Right cardiac atrium (tissue), 5 donors: Measurements from ENCODE around the gene CMKLR1. TPM values are rescaled to one million over a fixed set of nuclear protein-coding genes. Genes with fewer than 3 reads are reported as not detected.

Source experiments
- ATAC-seq, 2 donors: fragments of 200-7000 bp; cut with Tn5 transposase; one replicate each; pipeline versions ENCODE4 v1.8.0 to v1.9.1; 2020; ENCODE audit warnings: moderate library complexity in 2 of 2, mild to moderate bottlenecking in 1 of 2
- DNase-seq, 3 donors: peaks; one replicate each; pipeline ENCODE4 v3.0.0-alpha.2; 2020
- H3K27ac ChIP-seq: one replicate; pipeline ENCODE4 v1.5.1; 2013; ENCODE audit warnings: mild to moderate bottlenecking, low read length, control low read depth, moderate library complexity
- H3K27me3 ChIP-seq: one replicate; pipeline ENCODE4 v1.6.1; 2013; ENCODE audit not compliant: control insufficient read depth, insufficient read depth
- H3K4me1 ChIP-seq: one replicate; pipeline ENCODE4 v1.6.1; 2013; ENCODE audit warnings: low read length; ENCODE audit not compliant: control insufficient read depth, insufficient read depth
- H3K4me3 ChIP-seq: one replicate; pipeline ENCODE4 v1.5.1; 2013; ENCODE audit warnings: low read length, control low read depth
- H3K9me3 ChIP-seq: one replicate; pipeline ENCODE4 v1.6.1; 2013; ENCODE audit warnings: low read length; ENCODE audit not compliant: control insufficient read depth
- WGBS: extraction: QIAGEN DNeasy Blood & Tissue Kit; methylation state at CpG from one replicate; pipeline ENCODE4 v1.1.7; 2013; 5-methylcytosine and 5-hydroxymethylcytosine counted together
- intact Hi-C, 4 donors: fragments of 100-400 bp; cut with DNase I; formaldehyde crosslinking; loops; one replicate each; pipeline versions ENCODE4 v1.11.0 to v1.14.0; 2022 to 2023
- polyA plus RNA-seq: library from polyadenylated mRNA; stranded (reverse); fragments of 200-250 nt; gene quantifications from one replicate; pipeline ENCODE4 v1.2.3, GENCODE V29; 2013
- total RNA-seq, 4 donors: library from RNA; stranded (reverse); fragmentation: NEBNext Ultra II Directional; extraction: Animal tissue kit (Norgen Biotek cat#: 25700); gene quantifications; one replicate each; pipeline ENCODE4 v1.2.1, GENCODE V29; 2021
- donor health status: healthy with polysubstance abuse.
- donor health status: DM: no; HTN: yes; CAD: no.
- donor health status: DM: no; HTN: no; CAD: no.
- donor health status: DM: no; HTN: yes; CAD: no; lungs with severe emphysema.
- donor health status: DM: yes; HTN: yes; CAD: no.

Gene CMKLR1
- total and polyA plus RNA-seq, 5 donors, result 1.6 to 17.9 (median 7.8) TPM

DNA sequence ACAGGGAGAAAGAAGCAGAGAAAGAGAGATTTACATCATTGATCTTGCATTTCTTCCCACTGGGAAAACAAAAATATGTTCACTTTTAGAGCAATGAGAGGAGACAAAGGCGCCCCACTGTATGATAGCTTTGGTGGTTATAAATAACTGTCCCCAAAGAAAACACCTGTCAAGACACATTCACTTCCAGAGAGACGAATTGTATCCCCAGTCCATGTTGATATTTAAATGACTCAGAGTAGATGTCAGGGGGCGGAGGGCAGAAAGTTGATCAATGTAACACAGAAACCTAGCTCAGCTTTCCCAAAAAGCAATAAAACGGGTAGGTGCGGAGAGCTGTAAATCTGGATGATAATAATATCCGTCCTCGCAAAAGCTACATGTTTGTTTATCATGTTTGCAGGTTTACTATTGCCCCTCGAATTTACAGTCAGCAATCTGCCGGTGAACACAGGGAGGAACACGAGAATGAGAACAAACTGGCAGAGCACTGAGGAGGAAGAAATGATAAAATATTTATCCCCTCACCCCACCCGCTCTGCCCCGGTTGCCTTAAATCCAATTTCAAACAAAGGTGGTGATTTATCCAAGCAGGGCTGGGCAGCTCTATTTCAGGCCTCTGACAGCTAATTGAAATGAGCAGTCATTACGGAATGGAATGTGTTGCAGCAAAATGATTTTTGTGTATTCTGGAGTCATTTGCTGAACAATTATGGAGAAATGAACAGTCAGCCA, 84.4 kb downstream of the CMKLR1 start:
- Histone ChIP-seq H3K4me1 (no peaks in the 10 kb centered on the region), H3K27ac (no peak overlapping the region), H3K9me3 (no peaks in the 10 kb centered on the region), H3K4me3 (no peak overlapping the region), H3K27me3 (no peaks in the 10 kb centered on the region)
- intact Hi-C loops, result no loop called here
- no peak for DNase-seq
- 72% methylated on average over 13 of the region's 13 CpGs for WGBS
- no peak for ATAC-seq

DNA sequence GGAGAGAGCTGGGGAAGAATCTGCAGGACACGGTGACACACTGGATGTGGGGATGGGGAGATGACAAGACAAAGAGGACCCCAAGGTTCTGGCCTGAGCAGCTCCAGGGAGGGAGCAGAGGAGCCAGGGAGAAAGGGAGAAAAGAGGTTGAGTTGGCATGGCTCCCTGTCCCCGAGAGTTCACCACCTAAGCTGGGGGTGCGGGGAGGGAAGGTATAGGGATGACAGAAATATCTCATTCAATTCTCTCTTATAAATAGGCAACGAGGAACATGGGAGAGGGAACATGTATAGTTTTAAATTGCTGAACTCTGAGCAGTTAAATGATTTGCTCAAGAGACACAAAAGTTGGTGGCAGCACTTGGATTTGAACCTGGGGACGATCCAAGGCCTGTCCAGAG, 85.1 kb downstream of the CMKLR1 start:
- ATAC-seq (no peak), DNase-seq (no peak)
- no peaks in the 10 kb centered on the region for H3K27me3 ChIP-seq
- 58% methylated on average over 5 of the region's 5 CpGs for WGBS
- H3K4me3 ChIP-seq, result no peak overlapping the region
- H3K4me1 ChIP-seq, result no peaks in the 10 kb centered on the region
- H3K27ac ChIP-seq, result no peak overlapping the region
- H3K9me3 ChIP-seq, result no peaks in the 10 kb centered on the region
- intact Hi-C loops, result no loop called here

DNA sequence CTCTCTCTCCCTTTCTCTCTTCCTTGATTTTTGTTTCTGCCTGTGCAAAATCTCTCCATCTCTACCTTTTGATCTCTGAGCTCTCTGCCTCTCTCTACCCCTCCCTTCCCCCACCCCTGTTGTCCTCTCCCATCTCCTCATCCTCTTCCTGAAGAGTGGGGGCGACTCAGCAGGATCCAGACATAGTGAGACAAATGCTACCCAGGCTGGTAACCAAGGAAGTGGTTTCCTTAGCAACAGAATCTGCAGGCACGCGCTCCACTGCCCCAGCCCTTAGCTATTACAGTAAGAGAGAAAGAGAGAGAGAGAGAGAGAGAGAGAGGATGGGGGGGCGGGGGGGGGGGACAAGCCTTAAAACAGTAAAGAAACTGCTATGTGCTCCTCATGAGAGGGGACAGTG, 85.6 kb downstream of the CMKLR1 start:
- no peak for ATAC-seq
- Histone ChIP-seq H3K4me1 (no peaks in the 10 kb centered on the region), H3K27me3 (no peaks in the 10 kb centered on the region), H3K4me3 (no peak overlapping the region), H3K9me3 (no peaks in the 10 kb centered on the region), H3K27ac (no peak overlapping the region)
- WGBS, result 1% methylated on average over 4 of the region's 4 CpGs
- intact Hi-C loops, result no loop called here
- no peak for DNase-seq

DNA sequence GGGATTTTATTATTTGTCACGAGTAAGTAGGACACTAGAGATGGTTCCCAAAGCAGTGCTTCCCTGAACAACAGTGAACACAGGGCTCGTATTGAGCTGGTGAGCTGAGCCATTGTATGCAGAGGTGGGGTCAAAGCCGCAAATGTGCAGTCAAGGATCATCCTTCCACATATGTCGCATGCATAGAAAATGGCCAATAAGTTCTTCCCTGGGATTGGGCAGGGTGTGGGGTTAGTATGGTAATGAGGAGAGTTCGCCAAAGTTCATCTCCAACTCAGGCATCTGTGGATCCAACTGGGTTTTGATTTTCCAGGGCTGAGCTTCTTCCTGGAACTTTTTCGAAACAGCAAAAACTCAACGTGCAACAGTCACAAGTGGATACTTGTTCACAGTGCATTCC, 86.6 kb downstream of the CMKLR1 start:
- DNase-seq, result no peak
- Histone ChIP-seq H3K4me3 (no peak overlapping the region), H3K9me3 (no peaks in the 10 kb centered on the region), H3K4me1 (no peaks in the 10 kb centered on the region), H3K27ac (no peak overlapping the region), H3K27me3 (no peaks in the 10 kb centered on the region)
- WGBS, result 88% methylated on average over 7 of the region's 7 CpGs
- no peak for ATAC-seq
- intact Hi-C loops, result no loop called here

DNA sequence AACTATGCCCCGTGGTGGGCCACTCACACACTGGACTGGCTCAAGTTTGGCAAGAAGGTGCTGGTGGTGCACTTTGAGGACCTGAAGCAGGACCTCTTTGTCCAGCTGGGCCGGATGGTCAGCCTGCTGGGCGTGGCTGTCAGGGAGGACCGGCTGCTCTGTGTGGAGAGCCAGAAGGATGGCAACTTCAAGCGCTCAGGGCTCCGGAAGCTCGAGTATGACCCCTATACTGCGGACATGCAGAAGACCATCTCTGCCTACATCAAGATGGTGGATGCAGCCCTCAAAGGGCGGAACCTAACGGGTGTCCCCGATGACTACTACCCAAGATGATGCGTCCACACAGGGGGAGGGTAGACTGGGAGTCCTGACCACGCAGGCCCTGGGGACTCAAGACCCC, 91.1 kb downstream of the CMKLR1 start:
- no peak for DNase-seq
- intact Hi-C loops, result no loop called here
- ATAC-seq, result no peak
- Histone ChIP-seq H3K9me3 (no peaks in the 10 kb centered on the region), H3K4me1 (no peaks in the 10 kb centered on the region), H3K4me3 (no peak overlapping the region), H3K27ac (no peak overlapping the region), H3K27me3 (no peaks in the 10 kb centered on the region)
- WGBS, result 88% methylated on average over 13 of the region's 13 CpGs

DNA sequence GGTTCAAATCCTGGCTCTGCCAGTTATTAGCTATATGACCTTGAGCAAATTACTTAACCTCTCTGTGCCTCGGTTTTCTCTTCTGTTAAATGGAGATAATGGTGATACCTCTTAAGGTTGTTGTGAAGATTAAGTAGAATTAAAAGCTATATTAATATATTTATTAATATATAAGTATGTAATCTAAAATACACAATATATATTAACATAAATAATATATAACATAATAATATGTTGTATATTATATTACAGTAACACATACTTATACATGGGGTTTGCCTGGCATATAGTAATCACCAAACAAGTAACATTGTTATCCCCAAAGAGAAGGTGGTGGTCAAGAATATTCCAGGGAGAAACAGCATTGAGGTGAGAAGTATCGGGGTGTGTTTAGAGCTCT, 92.0 kb downstream of the CMKLR1 start:
- DNase-seq (no peak), ATAC-seq (no peak)
- Histone ChIP-seq H3K4me3 (no peak overlapping the region), H3K27me3 (no peaks in the 10 kb centered on the region), H3K27ac (no peak overlapping the region), H3K9me3 (no peaks in the 10 kb centered on the region), H3K4me1 (no peaks in the 10 kb centered on the region)
- 80% methylated on average over 2 of the region's 2 CpGs for WGBS
- intact Hi-C loops, result no loop called here

DNA sequence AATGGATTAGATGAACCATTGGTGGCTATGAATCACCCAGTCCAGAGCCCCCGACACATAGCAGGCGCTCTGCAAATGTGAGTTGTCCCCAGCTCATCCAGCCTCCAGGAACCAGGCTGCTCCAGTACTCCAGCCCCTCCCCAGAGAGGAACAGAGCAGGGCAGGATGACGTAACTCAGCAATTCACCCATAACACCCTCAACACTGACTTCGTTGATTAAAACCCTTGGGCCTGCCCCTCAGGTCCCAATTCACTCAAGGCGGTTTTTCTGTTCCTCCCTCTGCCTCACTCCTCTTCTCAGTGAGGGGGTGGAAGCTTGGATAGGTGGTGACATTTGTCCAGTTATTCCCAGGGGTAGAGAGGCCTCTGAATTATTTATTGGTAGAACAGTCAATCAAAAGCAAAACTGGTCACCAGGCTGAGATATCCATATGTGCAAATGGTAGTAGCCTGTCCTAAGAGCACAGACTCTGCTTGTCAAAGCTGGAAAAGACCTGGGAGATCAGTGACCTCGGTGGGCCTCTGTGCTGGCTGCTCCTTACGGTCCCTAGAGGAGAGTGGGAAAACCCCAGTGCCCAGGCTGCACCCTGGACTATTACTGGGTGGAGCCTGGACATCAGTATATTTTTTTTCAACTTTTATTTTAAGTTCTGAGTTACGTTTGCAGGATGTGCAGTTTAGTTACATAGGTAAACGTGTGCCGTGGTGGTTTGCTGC, 97.0 kb downstream of the CMKLR1 start:
- DNase-seq (no peak), ATAC-seq (no peak)
- 66% methylated on average over 10 of the region's 10 CpGs for WGBS
- Histone ChIP-seq H3K27me3 (no peaks in the 10 kb centered on the region), H3K27ac (no peak overlapping the region), H3K9me3 (no peaks in the 10 kb centered on the region), H3K4me1 (no peaks in the 10 kb centered on the region), H3K4me3 (no peak overlapping the region)
- intact Hi-C loops, result no loop called here

DNA sequence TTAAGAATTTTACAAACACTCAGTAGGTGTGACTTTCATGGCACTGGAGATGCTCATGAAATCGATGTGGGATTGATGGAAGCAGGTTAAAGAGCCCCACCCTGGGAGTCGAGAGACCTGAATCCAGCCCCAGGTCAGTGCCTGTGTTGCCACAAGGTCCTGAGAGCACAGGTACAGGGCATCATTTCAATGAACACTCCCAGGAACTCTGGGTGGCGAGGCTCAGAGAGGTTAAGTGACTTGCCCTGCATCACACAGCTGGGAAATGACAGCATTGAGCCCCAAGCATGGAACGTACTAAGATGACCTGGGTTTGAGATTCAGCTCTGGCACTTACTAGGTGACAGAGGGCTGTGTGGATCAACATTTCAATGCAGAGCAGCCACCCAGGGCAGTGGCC, 98.2 kb downstream of the CMKLR1 start:
- intact Hi-C loops, result no loop called here
- Histone ChIP-seq H3K4me1 (no peaks in the 10 kb centered on the region), H3K27ac (no peak overlapping the region), H3K9me3 (no peaks in the 10 kb centered on the region), H3K4me3 (no peak overlapping the region), H3K27me3 (no peaks in the 10 kb centered on the region)
- WGBS, result 88% methylated on average over 4 of the region's 4 CpGs
- DNase-seq (no peak), ATAC-seq (no peak)

DNA sequence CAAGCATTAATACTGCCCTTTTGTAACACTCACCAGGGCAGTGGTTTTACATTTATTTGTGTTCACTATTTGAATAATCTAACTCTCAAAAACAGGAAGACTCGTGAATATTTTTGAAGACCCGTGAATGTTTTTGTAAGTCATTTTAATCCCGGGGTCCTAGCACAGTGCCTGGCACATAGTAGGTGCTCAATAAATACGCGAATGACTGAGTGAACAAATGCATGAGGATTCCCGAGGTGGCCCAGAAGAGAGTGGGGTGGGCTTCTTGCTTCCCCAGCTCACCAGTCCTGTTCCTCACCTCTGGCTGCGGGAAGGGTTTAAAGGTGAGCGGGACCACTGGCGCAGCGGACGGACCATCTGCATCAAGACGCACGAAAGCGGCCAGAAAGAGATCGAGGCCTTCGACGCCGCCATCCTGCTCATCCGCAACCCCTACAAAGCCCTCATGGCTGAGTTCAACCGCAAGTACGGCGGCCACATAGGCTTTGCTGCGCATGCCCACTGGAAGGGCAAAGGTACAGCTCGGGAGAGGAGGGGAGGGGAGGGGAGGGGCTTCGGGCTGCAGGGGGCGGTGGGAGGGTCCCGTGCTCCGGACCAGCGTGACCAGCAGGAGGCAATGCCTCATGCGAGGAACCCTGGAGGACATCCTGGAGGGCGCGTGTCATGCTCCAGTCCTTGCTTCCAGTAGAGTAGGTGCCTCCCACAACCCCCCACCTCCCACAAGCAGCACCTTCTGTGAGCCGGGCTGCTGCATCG, 98.9 kb downstream of the CMKLR1 start:
- intact Hi-C loops, result no loop called here
- Histone ChIP-seq H3K4me3 (no peak overlapping the region), H3K9me3 (no peaks in the 10 kb centered on the region), H3K4me1 (no peaks in the 10 kb centered on the region), H3K27ac (no peak overlapping the region), H3K27me3 (no peaks in the 10 kb centered on the region)
- WGBS, result 41% methylated on average over 34 of the region's 34 CpGs
- ATAC-seq (no peak), DNase-seq (no peak)

DNA sequence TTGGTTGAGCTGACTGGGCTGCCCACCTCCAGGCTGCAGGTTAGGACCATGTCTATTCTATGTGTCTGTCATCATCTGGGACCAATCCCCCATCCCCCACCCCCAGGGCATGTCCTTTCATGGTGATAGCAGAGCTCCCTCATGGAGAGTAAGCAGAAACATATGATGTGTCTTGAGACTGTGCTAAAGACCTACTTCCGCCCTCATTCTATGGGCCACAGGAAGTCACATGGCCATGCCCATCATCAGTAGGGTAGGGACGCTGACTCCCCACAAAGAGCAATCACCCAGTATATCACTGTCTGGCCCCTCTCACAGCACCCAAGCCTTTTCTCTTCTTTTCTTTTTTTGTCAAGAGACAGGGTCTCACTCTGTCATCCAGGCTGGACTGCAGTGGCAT, 99.7 kb downstream of the CMKLR1 start:
- ATAC-seq (no peak), DNase-seq (no peak)
- intact Hi-C loops, result no loop called here
- H3K4me1 ChIP-seq, result no peaks in the 10 kb centered on the region
- WGBS, result 77% methylated on average over 2 of the region's 2 CpGs
- H3K4me3 ChIP-seq, result no peak overlapping the region
- H3K27ac ChIP-seq, result no peak overlapping the region
- no peaks in the 10 kb centered on the region for H3K27me3 ChIP-seq
- no peaks in the 10 kb centered on the region for H3K9me3 ChIP-seq

DNA sequence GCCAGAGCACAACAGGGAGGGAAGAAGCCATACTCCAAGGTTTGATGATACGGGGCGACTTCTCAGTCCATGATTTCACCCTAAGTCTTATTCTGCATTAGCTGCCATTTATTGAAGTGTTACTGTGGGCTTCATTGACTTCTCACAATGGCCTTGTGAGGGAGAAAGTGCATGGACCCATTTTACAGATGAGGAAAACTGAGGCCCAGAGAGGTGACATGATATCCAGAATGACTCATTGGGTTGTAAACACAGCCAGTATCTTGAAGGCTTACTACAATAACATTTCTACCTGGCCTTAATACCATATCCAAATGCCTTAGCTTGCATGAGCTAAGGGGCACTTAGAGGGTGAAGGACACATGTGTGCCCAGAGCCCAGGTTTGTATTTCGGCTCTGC, 100.6 kb downstream of the CMKLR1 start:
- no peak for ATAC-seq
- H3K27ac ChIP-seq, result no peak overlapping the region
- H3K4me3 ChIP-seq, result no peak overlapping the region
- no peak for DNase-seq
- intact Hi-C loops, result no loop called here
- WGBS, result 96% methylated on average over 3 of the region's 3 CpGs
- no peaks in the 10 kb centered on the region for H3K4me1 ChIP-seq
- H3K9me3 ChIP-seq, result no peaks in the 10 kb centered on the region
- H3K27me3 ChIP-seq, result no peaks in the 10 kb centered on the region
